Thyroid gland (tissue), 4 donors: Measurements from ENCODE around the gene FLT3.

Experiments
- POLR2A ChIP-seq, 2 donors: fragments of 450-650 bp; IDR thresholded peaks; one replicate each; pipeline ENCODE4 v1.6.1; 2017; ENCODE audit warnings: antibody characterized with exemption in 2 of 2, mild to moderate bottlenecking in 2 of 2, moderate library complexity in 1 of 2
- TF ChIP-seq, protein P1 (sequence below), 6 experiments: fragments of 200-600 bp in 3 of 6; fragments of 450-650 bp in 3 of 6; sonication (generic) in 3 of 6; IDR thresholded peaks; one replicate each; pipeline ENCODE4 v1.5.1; 2016 to 2019; ENCODE audit warnings: antibody characterized with exemption in 6 of 6, mild to moderate bottlenecking in 2 of 6, inconsistent platforms in 1 of 6, moderate library complexity in 1 of 6

DNA sequence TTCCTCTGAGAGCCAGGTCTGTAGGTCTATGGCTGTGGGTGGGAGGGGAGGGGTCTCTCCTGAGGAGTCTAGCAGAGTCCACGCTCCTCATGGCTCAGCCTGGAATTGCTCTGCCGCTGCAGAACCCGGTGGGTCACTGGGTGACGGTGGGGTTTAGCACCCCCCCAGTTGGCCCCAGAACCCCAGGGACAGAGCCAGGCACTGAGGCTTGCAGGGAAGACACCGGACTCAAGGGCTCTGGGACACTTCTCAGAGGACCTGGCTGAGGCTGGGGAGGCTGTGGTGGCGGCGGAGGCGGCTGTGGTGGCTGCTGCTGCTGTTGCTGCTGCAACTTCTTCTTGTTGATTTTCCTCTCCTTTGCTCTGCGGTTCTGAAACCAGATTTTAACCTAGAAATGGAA lies 137.4 kb downstream of the FLT3 start:
- TF ChIP-seq POLR2A (IDR thresholded peaks at IDR 0.05) = no peak
- TF ChIP-seq, protein P1, sequence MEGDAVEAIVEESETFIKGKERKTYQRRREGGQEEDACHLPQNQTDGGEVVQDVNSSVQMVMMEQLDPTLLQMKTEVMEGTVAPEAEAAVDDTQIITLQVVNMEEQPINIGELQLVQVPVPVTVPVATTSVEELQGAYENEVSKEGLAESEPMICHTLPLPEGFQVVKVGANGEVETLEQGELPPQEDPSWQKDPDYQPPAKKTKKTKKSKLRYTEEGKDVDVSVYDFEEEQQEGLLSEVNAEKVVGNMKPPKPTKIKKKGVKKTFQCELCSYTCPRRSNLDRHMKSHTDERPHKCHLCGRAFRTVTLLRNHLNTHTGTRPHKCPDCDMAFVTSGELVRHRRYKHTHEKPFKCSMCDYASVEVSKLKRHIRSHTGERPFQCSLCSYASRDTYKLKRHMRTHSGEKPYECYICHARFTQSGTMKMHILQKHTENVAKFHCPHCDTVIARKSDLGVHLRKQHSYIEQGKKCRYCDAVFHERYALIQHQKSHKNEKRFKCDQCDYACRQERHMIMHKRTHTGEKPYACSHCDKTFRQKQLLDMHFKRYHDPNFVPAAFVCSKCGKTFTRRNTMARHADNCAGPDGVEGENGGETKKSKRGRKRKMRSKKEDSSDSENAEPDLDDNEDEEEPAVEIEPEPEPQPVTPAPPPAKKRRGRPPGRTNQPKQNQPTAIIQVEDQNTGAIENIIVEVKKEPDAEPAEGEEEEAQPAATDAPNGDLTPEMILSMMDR (IDR thresholded peaks at IDR 0.05) = no peak
